Mammary epithelial cell (primary cell): ENCODE measurements around the gene SDK1.

Source experiments
- CTCF ChIP-seq, 2 donors: IDR thresholded peaks in 1 of 2; conservative IDR thresholded peaks in 1 of 2; 2 replicates each; pipeline ENCODE4 v1.5.1; 2011 to 2012; ENCODE audit warnings: inconsistent platforms in 2 of 2, low read length in 2 of 2, mild to moderate bottlenecking in 2 of 2, control low read depth in 1 of 2, low read depth in 1 of 2; ENCODE audit not compliant: insufficient read depth in 1 of 2; ENCODE audit errors: extremely low read depth in 1 of 2
- EZH2 ChIP-seq: IDR thresholded peaks from 2 replicates; pipeline ENCODE4 v1.6.1; 2012; ENCODE audit warnings: low read length, inconsistent platforms, borderline replicate concordance

GRCh38 chr7:4209126-4209525 is 908.1 kb downstream of the SDK1 start:
- TF ChIP-seq CTCF (conservative IDR thresholded peaks at IDR 0.05 in 1 of 2, IDR thresholded peaks at IDR 0.05 in 1 of 2; ENCODE audit: extremely low read depth in 1 of 2, insufficient read depth in 1 of 2, low read depth in 1 of 2, low read length in 2 of 2) (no peak), EZH2 (no peak)
